Measurements from ENCODE around the gene PLXDC1. TPM values are rescaled to one million over a fixed set of nuclear protein-coding genes. Genes with fewer than 3 reads are reported as not detected.

PLXDC1 gene
- polyA plus RNA-seq, 1 experiment, result 1.9 TPM

- POLR2A ChIA-PET, result no interaction called here
- CTCF ChIA-PET, result interaction anchor here (0.6 to 2.3 kb wide), 6 partner anchors 9 to 201 kb away, joined by 3 to 8 read pairs (median 3); no protein-coding TSS in a partner anchor
These were observed 71.6 kb downstream of the PLXDC1 start for GRCh38 chr17:39079836-39080235.

GRCh38 chr17:39077866-39078265 is 73.6 kb downstream of the PLXDC1 start:
- H3K4me3 ChIP-seq (ENCODE audit: low read depth, low read length), result no peak overlapping the region
- ChIA-PET CTCF (interaction anchor here (1.0 kb wide), 1 partner anchor 95 kb away, joined by 3 read pairs; no protein-coding TSS in a partner anchor), POLR2A (interaction anchor here (0.7 kb wide), 1 partner anchor 22 kb away, joined by 4 read pairs; no protein-coding TSS in a partner anchor)
- H3K9me3 ChIP-seq (ENCODE audit: control insufficient read depth, insufficient read depth, low read length), result no peaks in the 10 kb centered on the region
- H3K27me3 ChIP-seq (ENCODE audit: control insufficient read depth, insufficient read depth, low read length), result peaks cover 30% of the 10 kb centered on the region
- H3K27ac ChIP-seq (ENCODE audit: low read depth, low read length), result peak overlapping the region; percentile 2
- TF ChIP-seq CTCF (IDR thresholded peaks at IDR 0.05; ENCODE audit: low read depth, low read length), result peak; percentile 35; the same call in 1 of the 2 replicates
- no peak for DNase-seq (ENCODE audit: low read depth, low spot score)

More at GRCh38 chr17:39079836-39080235, 71.6 kb downstream of the PLXDC1 start:
- no peak for DNase-seq (ENCODE audit: low read depth, low spot score)
- no peak for TF ChIP-seq CTCF (IDR thresholded peaks at IDR 0.05; ENCODE audit: low read depth, low read length)
- Histone ChIP-seq H3K27ac (ENCODE audit: low read depth, low read length) (no peak overlapping the region), H3K27me3 (ENCODE audit: control insufficient read depth, insufficient read depth, low read length) (peaks cover 40% of the 10 kb centered on the region), H3K9me3 (ENCODE audit: control insufficient read depth, insufficient read depth, low read length) (no peaks in the 10 kb centered on the region), H3K4me3 (ENCODE audit: low read depth, low read length) (no peak overlapping the region)

- Histone ChIP-seq H3K27ac (ENCODE audit: low read depth, low read length) (no peak overlapping the region), H3K4me3 (ENCODE audit: low read depth, low read length) (no peak overlapping the region), H3K9me3 (ENCODE audit: control insufficient read depth, insufficient read depth, low read length) (no peaks in the 10 kb centered on the region), H3K27me3 (ENCODE audit: control insufficient read depth, insufficient read depth, low read length) (peaks cover 34% of the 10 kb centered on the region)
- ChIA-PET POLR2A (interaction anchor here (0.7 kb wide), 1 partner anchor 23 kb away, joined by 4 read pairs; no protein-coding TSS in a partner anchor), CTCF (interaction anchor here (1.0 kb wide), 1 partner anchor 94 kb away, joined by 3 read pairs; no protein-coding TSS in a partner anchor)
- no peak for TF ChIP-seq CTCF (IDR thresholded peaks at IDR 0.05; ENCODE audit: low read depth, low read length)
- no peak for DNase-seq (ENCODE audit: low read depth, low spot score)
These were observed 74.2 kb downstream of the PLXDC1 start for GRCh38 chr17:39077252-39077651.

GRCh38 chr17:39074676-39075075 is 76.8 kb downstream of the PLXDC1 start:
- no peak overlapping the region for H3K27ac ChIP-seq (ENCODE audit: low read depth, low read length)
- no peak overlapping the region for H3K4me3 ChIP-seq (ENCODE audit: low read depth, low read length)
- ChIA-PET CTCF (no interaction called here), POLR2A (no interaction called here)
- TF ChIP-seq CTCF (IDR thresholded peaks at IDR 0.05; ENCODE audit: low read depth, low read length), result no peak
- no peak for DNase-seq (ENCODE audit: low read depth, low spot score)
- no peaks in the 10 kb centered on the region for H3K9me3 ChIP-seq (ENCODE audit: control insufficient read depth, insufficient read depth, low read length)
- peaks cover 54% of the 10 kb centered on the region for H3K27me3 ChIP-seq (ENCODE audit: control insufficient read depth, insufficient read depth, low read length)

- CTCF ChIA-PET, result no interaction called here
- no peak overlapping the region for H3K27ac ChIP-seq (ENCODE audit: low read depth, low read length)
- H3K9me3 ChIP-seq (ENCODE audit: control insufficient read depth, insufficient read depth, low read length), result no peaks in the 10 kb centered on the region
- POLR2A ChIA-PET, result no interaction called here
- H3K27me3 ChIP-seq (ENCODE audit: control insufficient read depth, insufficient read depth, low read length), result peaks cover 47% of the 10 kb centered on the region
- no peak overlapping the region for H3K4me3 ChIP-seq (ENCODE audit: low read depth, low read length)
- no peak for DNase-seq (ENCODE audit: low read depth, low spot score)
- no peak for TF ChIP-seq CTCF (IDR thresholded peaks at IDR 0.05; ENCODE audit: low read depth, low read length)
These were observed 77.5 kb downstream of the PLXDC1 start for GRCh38 chr17:39073916-39074315.
